Right ventricle myocardium superior (tissue), 1 donor: ENCODE data around the gene SLC2A5. TPM values are rescaled to one million over a fixed set of nuclear protein-coding genes. Genes with fewer than 3 reads are reported as not detected.
A peak's percentile ranks its signal among the peaks of the same experiment; 100 is the strongest.

ENCODE experiments used
- ATAC-seq: fragments of 200-7000 bp; cut with Tn5 transposase; one replicate; pipeline ENCODE4 v1.9.1; 2020; ENCODE audit warnings: mild to moderate bottlenecking; ENCODE audit not compliant: poor library complexity
- DNase-seq: peaks from one replicate; pipeline ENCODE4 v3.0.0-alpha.2; 2020
- intact Hi-C: fragments of 100-400 bp; cut with DNase I; formaldehyde crosslinking; loops from one replicate; pipeline ENCODE4 v1.11.2; 2022
- total RNA-seq: library from RNA; stranded (reverse); fragmentation: NEBNext Ultra II Directional; extraction: Animal tissue kit (Norgen Biotek cat#: 25700); gene quantifications from one replicate; pipeline ENCODE4 v1.2.1, GENCODE V29; 2021
- donor health status: DM: no; HTN: yes; CAD: no; lungs with severe emphysema.

Gene SLC2A5
- total RNA-seq, 1 donor from 2014 or later = 2.1 TPM

DNA sequence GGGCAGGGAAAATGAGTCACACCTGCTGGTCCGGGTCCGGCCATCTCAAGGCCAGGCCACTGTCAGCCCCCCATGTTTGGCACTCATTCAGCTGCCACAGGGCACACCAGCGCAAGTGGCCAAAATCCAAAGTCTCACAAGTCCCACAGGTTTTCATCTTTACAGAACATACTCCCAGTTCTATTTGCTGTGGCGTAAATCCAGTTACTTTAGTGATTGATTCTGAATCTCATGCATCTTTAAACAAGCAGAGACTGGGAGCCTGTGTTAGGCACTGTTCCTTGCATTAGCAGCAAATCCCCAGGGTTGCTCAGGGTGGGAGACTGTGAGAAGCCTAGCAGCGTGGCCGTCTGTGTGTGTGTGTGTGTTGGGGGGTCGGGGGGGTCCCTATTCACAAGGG, 1.1 kb upstream of the SLC2A5 start:
- DNase-seq (no peak), ATAC-seq (no peak)
- intact Hi-C loops = no loop called here

DNA sequence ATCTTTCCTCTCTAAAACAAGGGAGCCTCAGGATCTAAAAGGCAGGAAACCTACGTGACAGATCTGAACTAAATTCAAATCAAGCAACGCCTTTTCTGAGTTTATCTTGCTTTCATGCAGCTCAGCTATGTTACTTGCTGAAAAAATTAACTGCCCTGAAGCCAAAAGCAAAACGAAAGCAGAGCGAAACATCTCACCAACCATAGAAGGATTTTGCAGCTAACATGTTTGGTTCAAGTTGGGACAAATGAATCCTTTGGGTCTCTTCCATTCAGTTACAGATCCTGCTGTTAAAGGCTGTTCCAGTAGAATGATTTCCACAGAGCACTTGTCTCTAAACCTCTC, 482 bp downstream of the SLC2A5 start:
- intact Hi-C loops = no loop called here

DNA sequence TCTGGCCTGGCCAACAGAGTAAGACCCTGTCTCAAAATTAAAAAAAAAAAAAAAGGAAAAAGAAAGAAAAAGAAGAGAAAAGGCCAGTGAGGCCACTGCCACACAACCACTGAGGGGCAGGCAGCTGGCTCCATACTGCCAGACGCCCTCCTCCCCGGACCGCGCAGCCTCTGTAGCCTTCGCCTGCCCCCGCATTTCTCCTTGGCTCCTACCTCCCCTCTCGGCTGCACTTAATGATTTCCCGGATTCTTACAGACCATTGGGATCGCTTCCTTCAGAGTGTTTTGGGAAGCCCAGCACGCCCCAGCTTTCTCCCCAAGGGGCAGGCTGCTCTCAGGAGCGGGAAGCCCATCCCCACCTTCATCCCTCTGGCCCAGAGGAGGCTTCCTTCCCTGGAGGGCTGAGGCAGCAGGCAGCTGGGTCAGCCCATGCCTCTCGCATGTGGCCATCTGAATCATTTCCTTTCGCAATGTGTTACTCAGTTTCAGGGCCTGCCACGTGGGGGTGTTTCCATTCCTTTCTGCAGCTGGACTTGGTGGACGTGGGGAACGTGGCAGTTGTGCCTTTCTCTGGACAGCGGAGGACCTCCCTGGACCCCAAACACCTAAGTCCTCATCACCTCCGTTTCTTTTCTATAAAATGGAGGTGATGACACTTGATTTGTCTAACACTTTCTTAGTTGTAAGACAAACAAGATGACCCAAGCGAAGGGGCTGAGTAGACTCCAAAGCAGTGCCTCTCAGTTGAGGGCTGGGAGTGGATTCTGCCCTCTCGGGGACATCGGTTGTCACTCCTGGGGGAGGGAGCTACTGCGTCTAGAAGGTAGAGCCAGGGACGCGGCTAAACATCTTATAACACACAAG, 2.3 kb downstream of the SLC2A5 start:
- DNase-seq (peak; percentile 80), ATAC-seq (peak; percentile 70)
- intact Hi-C loops = no loop called here

More for the DNA sequence above, 482 bp downstream of the SLC2A5 start:
- ATAC-seq (peak; percentile 6), DNase-seq (no peak)

DNA sequence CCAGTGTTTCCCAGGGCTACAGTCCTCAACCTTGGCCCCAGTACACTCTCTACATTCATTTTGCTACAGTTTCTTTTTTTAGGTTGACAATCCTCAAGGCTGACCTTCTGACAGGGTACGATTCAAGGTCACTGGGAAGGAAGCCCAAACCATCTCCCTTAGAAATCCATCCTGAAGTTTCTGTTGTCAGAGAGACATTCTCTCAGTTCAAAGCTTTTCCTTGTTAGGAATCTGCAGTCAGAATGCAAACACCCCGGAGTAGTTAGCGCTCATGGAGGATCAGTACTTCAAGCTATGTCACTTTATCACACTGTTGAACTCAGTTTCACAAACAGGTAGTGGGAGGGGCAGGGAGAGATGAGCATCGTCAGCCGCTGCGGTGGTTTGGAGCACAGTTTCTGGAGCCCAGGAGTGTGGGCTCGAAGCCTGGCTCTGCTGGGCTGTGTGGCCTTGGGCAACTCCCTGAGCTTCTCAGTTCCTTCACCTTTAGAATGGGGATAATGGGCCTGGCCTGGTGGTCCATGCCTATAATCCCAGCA, 4.2 kb downstream of the SLC2A5 start:
- intact Hi-C loops = no loop called here
- no peak for DNase-seq
- peak; percentile 42 for ATAC-seq

DNA sequence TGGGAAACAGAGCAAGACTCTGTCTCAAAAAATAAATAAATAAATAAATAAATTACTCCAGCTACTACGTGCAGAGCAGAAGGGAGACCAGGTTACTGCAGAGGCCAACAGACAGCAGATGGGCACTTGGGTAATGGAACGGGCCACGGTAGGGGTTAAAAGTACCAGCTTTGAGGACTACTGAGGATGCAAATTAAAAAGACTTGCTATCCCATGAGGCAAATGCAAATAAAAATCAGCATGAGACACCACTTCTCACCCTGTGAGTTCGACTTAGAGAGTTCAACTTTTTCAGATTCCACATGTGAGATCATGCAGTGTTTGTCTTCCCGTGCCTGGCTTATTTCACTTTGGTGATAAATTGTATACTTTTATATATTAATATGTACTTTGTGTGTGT, 6.6 kb downstream of the SLC2A5 start:
- DNase-seq (no peak), ATAC-seq (no peak)
- intact Hi-C loops = no loop called here

DNA sequence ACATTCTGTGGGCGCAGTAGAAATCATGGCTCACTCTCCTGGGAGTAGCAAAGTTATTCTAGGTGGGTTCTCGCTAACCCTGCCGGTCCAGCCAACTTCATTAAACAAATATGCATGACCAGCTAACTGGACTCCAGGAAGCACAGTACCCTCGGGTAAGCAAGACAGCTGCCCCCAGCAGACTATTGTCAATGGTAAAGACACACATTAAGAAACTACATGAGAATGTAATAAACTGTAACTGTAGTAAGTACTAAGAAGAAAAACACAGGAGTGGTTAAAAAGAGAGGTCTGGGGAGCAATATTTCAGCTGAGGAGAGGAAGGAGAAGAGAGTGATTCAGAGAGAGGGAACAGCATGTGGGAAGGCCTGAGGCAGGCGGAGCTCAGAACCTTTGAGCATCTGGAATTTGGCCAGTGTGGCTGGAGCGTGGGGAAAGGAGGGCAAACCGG, 7.4 kb downstream of the SLC2A5 start:
- no peak for DNase-seq
- intact Hi-C loops = no loop called here

DNA sequence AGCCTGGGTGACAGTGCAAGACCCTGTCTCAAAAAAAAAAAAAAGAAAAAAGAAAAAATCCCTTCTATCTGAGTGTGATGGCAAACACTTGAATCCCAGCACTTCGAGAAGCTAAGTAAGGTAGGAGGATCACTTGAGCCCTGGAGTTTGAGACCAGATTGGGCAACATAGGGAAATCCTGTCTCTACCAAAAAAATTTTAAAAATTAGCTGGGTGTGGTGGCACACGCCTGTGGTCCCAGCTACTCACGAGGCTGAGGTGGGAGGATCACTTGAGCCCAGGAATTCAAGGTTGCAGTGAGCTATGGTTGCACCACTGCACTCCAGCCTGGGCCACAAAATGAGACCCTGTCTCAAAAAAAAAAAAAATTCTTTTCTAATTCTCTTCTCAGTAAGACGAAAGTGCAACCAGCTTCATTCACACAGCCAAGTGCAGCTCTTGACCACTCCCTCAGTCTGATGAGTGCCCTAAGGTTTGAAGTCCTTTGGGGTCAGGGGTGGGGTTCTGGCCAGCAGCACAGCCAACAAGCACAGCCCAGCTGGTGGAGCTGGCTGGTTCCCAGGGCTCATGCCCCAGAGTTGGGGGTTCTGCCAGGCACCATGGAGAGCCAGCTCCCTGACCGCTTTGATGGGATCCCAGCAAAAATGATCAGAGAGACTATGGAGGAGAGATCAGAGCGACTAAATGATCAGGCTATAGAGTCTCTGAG, 8.0 kb downstream of the SLC2A5 start:
- DNase-seq (no peak), ATAC-seq (no peak)
- intact Hi-C loops = no loop called here

More for the DNA sequence above, 7.4 kb downstream of the SLC2A5 start:
- ATAC-seq = no peak

DNA sequence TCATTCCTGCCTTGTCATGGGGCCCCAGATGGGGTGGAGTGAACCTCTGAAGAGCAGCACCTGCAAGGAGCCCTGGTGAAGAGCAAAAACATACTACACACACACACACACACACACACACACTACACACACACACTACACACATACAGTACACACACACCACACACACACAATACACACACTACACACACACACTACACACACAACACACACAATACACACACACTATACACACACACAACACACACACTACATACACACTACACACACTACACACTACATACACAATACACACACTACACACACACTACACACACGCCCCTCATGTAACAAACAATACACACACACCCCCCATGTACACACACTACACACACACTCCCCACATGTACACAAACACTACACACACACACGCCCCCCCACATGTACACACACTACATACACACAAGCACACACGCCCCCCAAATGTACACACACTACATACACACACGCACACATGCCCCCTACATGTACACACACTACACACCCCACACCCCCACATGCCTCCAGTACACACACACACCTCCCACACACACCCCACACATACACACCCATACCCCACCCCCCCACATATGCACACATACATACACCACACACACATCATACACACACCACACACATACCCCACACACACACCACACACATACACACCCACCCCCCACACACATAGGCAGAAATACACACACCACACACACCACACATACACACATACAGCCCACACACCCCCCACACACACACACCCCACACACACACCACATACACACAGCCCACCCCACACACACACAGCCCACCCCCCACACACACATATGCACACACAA, 9.3 kb downstream of the SLC2A5 start:
- ATAC-seq = no peak
- DNase-seq = no peak
- intact Hi-C loops = no loop called here

DNA sequence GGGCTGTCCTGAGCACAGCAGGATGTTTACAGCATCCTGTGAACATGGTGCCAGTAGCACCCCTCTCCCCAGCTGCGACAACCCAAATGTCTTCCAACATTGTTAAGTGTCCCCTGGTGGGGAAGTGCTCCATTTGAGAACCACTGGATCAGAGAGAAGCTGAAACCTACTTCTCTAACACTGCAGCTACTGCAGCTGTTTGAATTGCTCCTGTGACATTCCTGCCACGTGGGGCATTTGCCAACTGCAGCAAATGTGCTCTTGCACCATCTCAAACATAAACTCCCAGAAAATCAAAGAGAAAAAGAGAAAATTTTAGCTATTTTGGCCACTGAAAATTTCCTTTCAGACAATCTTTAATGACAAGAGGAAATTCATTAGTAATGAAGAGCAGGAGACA, 11.0 kb downstream of the SLC2A5 start:
- intact Hi-C loops = no loop called here
- DNase-seq (no peak), ATAC-seq (no peak)

DNA sequence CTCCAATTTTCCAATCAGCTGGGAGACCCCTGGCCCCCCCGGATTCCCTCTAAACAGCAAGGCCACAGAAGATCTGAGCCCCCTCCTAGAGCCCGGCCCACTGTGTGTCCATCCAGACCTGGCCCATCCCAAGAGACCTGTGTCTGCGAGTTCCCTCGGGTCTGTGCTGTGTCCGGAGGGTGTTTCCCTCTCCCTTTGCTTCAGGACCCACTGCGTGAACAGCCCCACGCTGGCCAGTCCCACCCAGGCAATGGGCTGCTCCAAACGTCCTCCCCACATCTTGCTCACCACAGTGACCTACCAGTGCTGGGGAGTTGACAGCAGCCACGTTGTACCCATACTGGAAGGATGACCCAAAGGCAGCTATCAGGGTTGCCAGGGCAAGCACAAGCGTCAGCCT, 11.6 kb downstream of the SLC2A5 start:
- intact Hi-C loops = no loop called here
- DNase-seq = no peak
- no peak for ATAC-seq

DNA sequence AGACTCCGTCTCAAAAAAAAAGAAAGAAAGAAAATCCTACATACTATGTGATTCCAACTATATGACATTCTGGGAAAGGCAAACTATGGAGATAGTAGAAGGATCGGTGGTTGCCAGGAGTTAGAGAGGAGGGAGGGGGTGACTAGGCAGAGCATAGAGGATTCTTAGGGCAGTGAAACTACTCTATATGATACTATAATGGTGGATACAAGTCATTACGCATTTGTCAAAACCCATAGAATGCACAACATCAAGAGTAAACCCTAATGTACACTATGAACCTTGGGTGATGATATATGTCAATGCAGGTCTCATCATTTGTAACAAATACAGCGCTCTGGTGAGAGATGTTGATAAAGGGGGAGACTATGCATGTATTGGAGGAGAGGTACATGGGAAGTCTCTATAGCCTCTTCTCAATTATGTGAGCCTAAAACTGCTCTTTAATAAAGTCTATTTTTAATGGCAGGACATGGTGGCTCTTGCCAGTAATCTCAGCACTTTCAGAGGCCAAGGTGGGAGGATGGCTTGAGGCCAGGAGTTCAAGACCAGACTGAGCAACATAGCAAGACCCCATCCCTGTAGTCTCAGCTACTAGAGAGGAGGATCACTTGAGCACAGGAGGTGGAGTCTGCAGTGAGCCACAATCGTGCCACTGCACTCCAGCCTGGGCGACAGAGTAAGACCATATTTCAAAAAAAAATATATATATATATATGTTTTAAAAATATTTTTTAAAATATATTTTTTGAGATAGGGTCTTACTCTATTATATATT, 17.0 kb downstream of the SLC2A5 start:
- DNase-seq (no peak), ATAC-seq (no peak)
- intact Hi-C loops = no loop called here

DNA sequence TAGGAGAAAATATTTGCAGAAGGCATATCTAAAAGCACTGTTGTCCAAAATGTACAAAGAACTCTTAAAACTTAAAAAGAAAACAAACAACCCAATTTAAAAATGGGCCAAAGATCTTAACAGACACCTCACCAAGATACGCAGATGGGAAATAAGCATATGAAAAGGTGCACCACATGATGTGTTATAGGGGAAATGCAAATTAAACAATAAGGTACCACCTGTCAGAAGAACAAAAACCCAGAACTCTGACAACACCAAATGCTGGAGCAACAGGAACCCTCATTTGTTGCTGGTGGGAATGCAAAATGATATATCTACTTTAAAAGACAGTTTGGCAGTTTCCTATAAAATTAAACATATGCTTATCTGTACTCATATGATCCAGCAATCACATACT, 18.1 kb downstream of the SLC2A5 start:
- intact Hi-C loops = no loop called here
- ATAC-seq = no peak
- no peak for DNase-seq

DNA sequence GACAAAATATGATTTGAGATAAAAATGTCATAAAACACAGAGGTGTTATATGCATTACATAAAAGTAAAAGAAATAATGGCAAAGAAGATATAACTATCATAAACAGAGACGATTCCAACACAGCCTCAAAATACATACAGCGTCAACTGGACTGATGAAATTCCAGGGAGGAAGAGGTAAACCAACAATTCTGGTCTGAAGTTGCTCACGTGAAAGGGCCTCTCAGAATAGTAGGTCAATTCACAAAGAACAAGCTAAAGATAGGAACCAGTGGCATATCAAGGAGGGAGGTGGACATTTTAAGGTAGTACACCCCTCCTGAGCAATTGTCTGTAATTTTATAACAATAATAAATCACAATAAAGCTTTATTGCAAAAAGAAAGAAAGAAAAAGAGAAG, 18.6 kb downstream of the SLC2A5 start:
- ATAC-seq (peak; percentile 48), DNase-seq (no peak)
- intact Hi-C loops = no loop called here

DNA sequence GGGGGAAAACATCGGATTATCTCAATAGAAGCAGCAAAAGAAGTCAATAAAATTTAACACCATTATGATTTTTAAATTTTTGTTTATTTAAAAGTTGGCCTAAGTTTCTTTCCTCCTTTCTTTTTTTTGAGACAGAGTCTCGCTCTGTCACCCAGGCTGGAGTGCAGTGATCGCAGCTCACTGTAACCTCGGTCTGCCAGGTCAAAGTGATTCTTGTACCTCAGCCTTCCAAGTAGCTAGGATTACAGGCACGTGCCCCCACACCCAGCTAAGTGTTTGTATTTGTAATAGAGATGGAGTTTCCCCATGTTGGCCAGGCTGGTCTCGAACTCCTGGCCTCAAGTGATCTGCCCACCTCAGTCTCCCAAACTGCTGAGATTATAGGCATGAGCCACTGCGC, 20.9 kb downstream of the SLC2A5 start:
- intact Hi-C loops = no loop called here
- ATAC-seq (no peak), DNase-seq (no peak)

DNA sequence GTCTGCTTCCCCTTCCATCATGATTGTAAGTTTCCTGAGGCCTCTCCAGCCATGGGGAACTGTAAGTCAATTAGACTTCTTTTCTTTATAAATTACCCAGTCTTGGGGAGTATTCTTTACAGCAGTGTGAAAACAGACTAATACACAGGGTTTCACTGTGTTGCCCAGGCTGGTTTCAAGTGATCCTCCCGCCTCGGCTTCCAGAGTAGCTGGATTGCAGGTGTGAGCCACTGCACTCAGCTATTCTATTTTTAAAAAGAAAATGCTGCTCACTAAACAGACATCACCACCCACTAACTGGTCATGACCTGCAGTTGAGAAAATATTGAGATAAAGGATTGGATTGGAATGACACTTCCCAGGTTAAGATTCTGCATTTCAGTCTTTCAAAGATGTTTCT, 22.4 kb downstream of the SLC2A5 start:
- ATAC-seq (no peak), DNase-seq (no peak)
- intact Hi-C loops = no loop called here

DNA sequence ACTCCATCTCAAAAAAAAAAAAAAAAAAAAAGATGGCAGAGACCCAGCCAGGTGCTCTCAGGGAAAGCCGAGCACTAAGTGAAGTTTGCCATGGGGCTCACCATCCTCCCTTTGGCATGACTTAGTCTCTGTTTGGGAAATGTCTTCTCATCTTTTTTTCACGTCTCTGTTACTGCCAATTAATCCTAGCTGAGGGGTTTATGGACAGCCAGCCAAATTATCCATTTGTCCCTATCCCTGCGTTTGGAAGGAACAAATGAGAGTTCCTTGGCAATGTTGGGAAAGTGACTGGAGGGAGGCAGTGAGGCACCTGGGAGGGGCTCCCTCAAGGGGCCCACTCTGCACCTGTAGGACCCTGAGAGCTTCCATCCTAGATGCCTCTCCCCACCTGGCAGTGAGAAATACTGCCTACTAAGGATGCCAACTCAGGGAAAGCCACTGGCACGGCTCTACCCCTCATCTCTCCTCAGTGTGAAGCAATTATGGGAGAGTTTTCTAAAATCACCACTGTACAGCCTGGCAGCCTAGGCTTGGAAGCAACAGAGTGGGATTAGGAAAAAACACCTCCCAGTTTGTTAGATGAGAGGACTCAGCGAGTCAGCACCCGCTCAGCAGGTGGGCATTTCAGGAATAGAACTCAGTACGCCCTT, 23.4 kb downstream of the SLC2A5 start:
- intact Hi-C loops = no loop called here
- no peak for ATAC-seq
- no peak for DNase-seq

DNA sequence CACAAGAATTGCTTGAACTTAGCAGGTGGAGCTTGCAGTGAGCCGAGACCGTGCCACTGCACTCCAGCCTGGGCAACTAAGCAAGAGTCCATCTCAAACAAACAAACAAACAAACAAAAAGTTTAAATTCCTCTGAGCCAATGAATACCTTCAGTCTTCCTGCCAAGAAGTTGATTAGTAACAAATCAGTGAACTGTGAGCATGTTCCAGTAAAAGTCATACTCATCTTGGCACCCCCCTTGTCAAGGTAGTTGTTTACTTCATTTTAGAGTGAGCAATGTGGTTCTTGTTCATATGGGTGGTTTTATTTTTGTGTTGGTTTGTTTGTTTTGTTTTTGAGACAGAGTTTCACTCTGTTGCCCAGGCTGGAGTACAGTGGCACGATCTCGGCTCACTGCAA, 25.2 kb downstream of the SLC2A5 start:
- intact Hi-C loops = no loop called here
- no peak for DNase-seq
- ATAC-seq = no peak

DNA sequence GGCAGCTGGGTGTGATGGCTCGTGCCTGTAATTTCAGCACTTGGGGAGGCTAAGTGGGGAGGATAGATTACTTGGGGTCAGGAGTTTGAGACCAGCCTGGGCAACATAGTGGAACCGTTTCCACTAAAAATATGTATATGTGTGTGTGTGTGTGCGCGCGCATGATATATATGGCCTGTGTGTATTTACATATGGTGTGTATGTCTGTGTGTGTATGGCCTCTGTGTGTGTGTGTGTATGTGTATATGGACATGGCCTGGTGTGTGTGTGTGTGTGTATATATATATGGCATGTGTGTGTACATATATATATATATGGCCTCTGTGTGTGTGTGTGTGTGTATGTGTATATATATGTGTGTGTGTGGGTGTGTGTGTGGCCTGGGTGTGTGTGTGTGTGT, 27.2 kb downstream of the SLC2A5 start:
- intact Hi-C loops = no loop called here
- no peak for DNase-seq
- no peak for ATAC-seq
